ENCODE measurements around the gene KCNQ1.

The KCNQ1 gene

GRCh38 chr11:2797741-2798361 is 353.0 kb downstream of the KCNQ1 start:
- TF ChIP-seq CTCF (IDR thresholded peaks at IDR 0.05; ENCODE audit: insufficient read depth, low read depth, low read length, missing control alignments), result no peak
- H3K4me3 ChIP-seq (ENCODE audit: low read length), result no peak overlapping the region
- no peak for DNase-seq (ENCODE audit: low read depth)

- no peak for TF ChIP-seq CTCF (IDR thresholded peaks at IDR 0.05; ENCODE audit: insufficient read depth, low read depth, low read length, missing control alignments)
- no peak for DNase-seq (ENCODE audit: low read depth)
- H3K4me3 ChIP-seq (ENCODE audit: low read length), result no peak overlapping the region
Measured at GRCh38 chr11:2798951-2799761, 354.3 kb downstream of the KCNQ1 start.

- H3K4me3 ChIP-seq (ENCODE audit: low read length), result no peak overlapping the region
- DNase-seq (ENCODE audit: low read depth), result no peak
- TF ChIP-seq CTCF (IDR thresholded peaks at IDR 0.05; ENCODE audit: insufficient read depth, low read depth, low read length, missing control alignments), result no peak
Measured at GRCh38 chr11:2799881-2800654, 355.3 kb downstream of the KCNQ1 start.

- DNase-seq (ENCODE audit: low read depth), result no peak
- no peak for TF ChIP-seq CTCF (IDR thresholded peaks at IDR 0.05; ENCODE audit: insufficient read depth, low read depth, low read length, missing control alignments)
- H3K4me3 ChIP-seq (ENCODE audit: low read length), result no peak overlapping the region
Measured at GRCh38 chr11:2800655-2801531, 356.1 kb downstream of the KCNQ1 start.

- TF ChIP-seq CTCF (IDR thresholded peaks at IDR 0.05; ENCODE audit: insufficient read depth, low read depth, low read length, missing control alignments), result no peak
- no peak for DNase-seq (ENCODE audit: low read depth)
- H3K4me3 ChIP-seq (ENCODE audit: low read length), result no peak overlapping the region
Measured at GRCh38 chr11:2801711-2802388, 357.0 kb downstream of the KCNQ1 start.

Data from epithelial cell of esophagus (primary cell).